Body of pancreas (tissue), 4 donors: ENCODE data around the gene RAB5B. TPM values are rescaled to one million over a fixed set of nuclear protein-coding genes. Genes with fewer than 3 reads are reported as not detected.

Experiments used
- ATAC-seq: fragments of 150-250 bp; one replicate; pipeline ENCODE4 v1.9.1; 2016
- DNase-seq, 4 donors: peaks; one replicate each; pipeline ENCODE4 v3.0.0-alpha.2; 2019
- H3K27ac ChIP-seq, 4 donors: fragments of 200-600 bp; sonication (generic); 1 replicate in 3 of 4; 2 replicates in 1 of 4; pipeline versions ENCODE4 v1.5.1 to v1.6.1; 2016 to 2019; ENCODE audit warnings: mild to moderate bottlenecking in 1 of 4, mixed read lengths in 1 of 4, moderate library complexity in 1 of 4
- H3K27me3 ChIP-seq, 2 donors: fragments of 200-600 bp; sonication (generic); one replicate each; pipeline ENCODE4 v1.6.0; 2016; ENCODE audit warnings: mild to moderate bottlenecking in 1 of 2
- H3K36me3 ChIP-seq, 2 donors: fragments of 200-600 bp; sonication (generic); replicated peaks in 1 of 2; 2 replicates each; pipeline ENCODE4 v1.5.1; 2016; ENCODE audit warnings: low read depth in 2 of 2; ENCODE audit not compliant: insufficient read depth in 1 of 2
- H3K4me1 ChIP-seq: fragments of 200-600 bp; sonication (generic); one replicate; pipeline ENCODE4 v1.6.0; 2016
- H3K4me3 ChIP-seq, 2 donors: fragments of 200-600 bp; sonication (generic); 1 replicate in 1 of 2; 2 replicates in 1 of 2; pipeline ENCODE4 v1.5.1; 2016 to 2019
- H3K9me3 ChIP-seq, 3 donors: fragments of 200-600 bp; sonication (generic); 1 replicate in 2 of 3; 2 replicates in 1 of 3; pipeline ENCODE4 v1.5.1; 2016
- CTCF ChIP-seq, 7 experiments: fragments of 450-650 bp in 4 of 7; fragments of 200-600 bp in 3 of 7; sonication (generic) in 3 of 7; IDR thresholded peaks; one replicate each; pipeline ENCODE4 v1.5.1; 2016 to 2019; ENCODE audit warnings: antibody characterized with exemption in 7 of 7
- POLR2A ChIP-seq, 3 donors: fragments of 450-650 bp; IDR thresholded peaks; one replicate each; pipeline ENCODE4 v1.6.1; 2016; ENCODE audit warnings: antibody characterized with exemption in 3 of 3, mild to moderate bottlenecking in 2 of 3
- whole genome bisulfite sequencing, 2 donors: methylation state at CpG; one replicate each; pipeline ENCODE4 v1.1.5; 2017; 5-methylcytosine and 5-hydroxymethylcytosine counted together
- intact Hi-C: fragments of 100-400 bp; cut with DNase I; formaldehyde crosslinking; loops from one replicate; pipeline ENCODE4 v1.15.1; 2023
- total RNA-seq, 2 donors: library from RNA; depleted of rRNA; stranded (reverse); fragments of >200 nt; gene quantifications; one replicate each; pipeline ENCODE4 v1.1.0, GENCODE V29; 2016

The RAB5B gene
- total RNA-seq, 2 donors from 2014 or later = 28.3 to 33.9 TPM

DNA sequence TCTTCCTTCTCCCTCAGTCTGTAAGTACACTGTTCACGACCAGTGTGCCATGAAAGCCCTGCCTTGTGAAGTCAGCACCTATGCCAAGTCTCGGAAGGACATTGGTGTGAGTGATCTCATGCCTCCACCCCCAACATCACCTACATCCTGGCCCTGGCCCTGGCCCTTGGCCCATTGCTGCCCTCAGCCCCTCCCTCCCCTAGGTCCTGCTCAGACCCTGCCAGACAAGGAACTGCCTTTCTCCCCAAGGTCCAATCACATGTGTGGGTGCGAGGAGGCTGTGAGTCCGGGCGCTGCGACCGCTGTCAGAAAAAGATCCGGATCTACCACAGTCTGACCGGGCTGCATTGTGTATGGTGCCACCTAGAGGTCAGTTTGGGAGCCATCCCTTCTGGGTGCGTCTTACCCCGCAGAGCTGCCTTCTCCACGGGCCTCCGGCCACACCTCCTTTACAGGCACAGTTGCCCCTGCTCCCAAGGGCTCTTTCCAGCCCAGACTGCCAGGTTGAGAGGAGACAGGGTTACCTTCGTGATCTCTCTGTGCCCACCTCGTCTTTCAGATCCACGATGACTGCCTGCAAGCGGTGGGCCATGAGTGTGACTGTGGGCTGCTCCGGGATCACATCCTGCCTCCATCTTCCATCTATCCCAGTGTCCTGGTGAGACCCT is 33.7 kb upstream of the RAB5B start:
- H3K27ac ChIP-seq = peak overlapping the region; percentile 46 to 61 (median 58)
- peaks cover 19% of the 10 kb centered on the region for H3K4me1 ChIP-seq
- no peak overlapping the region for H3K4me3 ChIP-seq
- H3K27me3 ChIP-seq = no peaks in the 10 kb centered on the region
- peaks cover 0 to 4% of the 10 kb centered on the region in 2 donors for H3K36me3 ChIP-seq
- 14 to 20% methylated on average over 10 to 18 of the region's 18 CpGs for WGBS, 2 donors
- intact Hi-C loops = loop anchor here (10.0 kb wide), 1 partner anchor 195 kb away; the partner anchor contains the start of gene GDF11
- DNase-seq = peak; percentile 87 to 90 (median 88)
- TF ChIP-seq POLR2A (IDR thresholded peaks at IDR 0.05) (peak in 1 of 3 donors; percentile 15), CTCF (IDR thresholded peaks at IDR 0.05) (peak; percentile 87 to 94 (median 91))
- ATAC-seq = peak; percentile 96
- H3K9me3 ChIP-seq = no peaks in the 10 kb centered on the region

DNA sequence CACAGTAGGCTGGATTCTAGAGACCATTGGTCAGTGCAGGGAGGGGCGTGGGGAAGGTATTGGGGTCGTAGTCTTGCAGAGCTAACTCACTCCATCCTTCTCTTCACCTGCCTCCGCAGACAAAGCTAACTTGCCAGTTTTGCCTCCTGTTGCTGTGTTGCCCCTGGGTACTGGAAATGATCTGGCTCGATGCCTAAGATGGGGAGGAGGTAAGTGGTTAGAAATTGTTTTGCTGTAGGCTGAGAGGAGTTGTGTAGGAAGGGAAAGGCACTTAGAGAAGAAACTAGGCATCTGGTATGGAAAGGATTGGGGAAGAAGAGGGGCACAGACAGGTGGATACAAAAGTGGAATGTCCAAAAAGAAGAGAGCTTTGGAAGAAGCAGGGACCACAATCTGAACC is 31.8 kb upstream of the RAB5B start:
- H3K36me3 ChIP-seq = peaks cover 0 to 4% of the 10 kb centered on the region in 2 donors
- intact Hi-C loops = loop anchor here (10.0 kb wide), 1 partner anchor 197 kb away; the partner anchor contains the start of gene GDF11
- H3K27ac ChIP-seq = no peak overlapping the region
- no peak for ATAC-seq
- no peak for DNase-seq
- no peak overlapping the region for H3K4me3 ChIP-seq
- TF ChIP-seq CTCF (IDR thresholded peaks at IDR 0.05) (no peak), POLR2A (IDR thresholded peaks at IDR 0.05) (no peak)
- WGBS, 2 donors = 77 to 84% methylated on average over 4 of the region's 4 CpGs
- no peaks in the 10 kb centered on the region for H3K9me3 ChIP-seq
- H3K4me1 ChIP-seq = peaks cover 19% of the 10 kb centered on the region
- no peaks in the 10 kb centered on the region for H3K27me3 ChIP-seq

DNA sequence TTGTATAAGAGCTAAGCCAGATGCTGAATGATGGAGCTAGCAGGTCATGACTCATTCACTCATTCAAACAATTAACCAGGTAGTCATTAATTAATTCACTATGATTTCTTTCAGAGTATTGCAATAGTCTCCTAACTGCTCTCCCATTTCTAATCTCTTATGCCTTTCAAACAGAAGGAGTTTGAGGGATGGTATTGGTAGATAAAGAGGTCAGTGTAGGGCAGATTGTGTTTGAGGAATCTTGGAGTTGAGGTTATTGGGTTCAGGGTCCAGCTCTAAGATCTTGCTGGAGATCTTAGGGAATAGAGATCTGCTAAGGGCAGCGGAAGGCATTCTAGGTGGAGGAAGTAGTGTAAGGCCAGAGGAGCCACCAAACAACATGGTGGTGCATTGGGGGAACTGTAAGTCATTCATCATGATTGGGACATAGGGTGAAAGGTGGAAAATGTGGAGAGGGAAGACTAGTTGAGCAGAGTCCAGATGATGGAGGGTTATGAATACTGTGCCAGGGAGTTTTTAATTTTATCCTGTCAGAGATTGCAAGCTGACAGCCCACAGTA is 31.2 kb upstream of the RAB5B start:
- ATAC-seq (no peak), DNase-seq (no peak)
- H3K36me3 ChIP-seq = peaks cover 0 to 4% of the 10 kb centered on the region in 2 donors
- H3K4me3 ChIP-seq = no peak overlapping the region
- H3K27ac ChIP-seq = no peak overlapping the region
- no peaks in the 10 kb centered on the region for H3K27me3 ChIP-seq
- WGBS, 2 donors = 94% methylated on average over 1 of the region's 1 CpG
- intact Hi-C loops = loop anchor here (10.0 kb wide), 1 partner anchor 198 kb away; the partner anchor contains the start of gene GDF11
- TF ChIP-seq POLR2A (IDR thresholded peaks at IDR 0.05) (no peak), CTCF (IDR thresholded peaks at IDR 0.05) (no peak)
- H3K9me3 ChIP-seq = no peaks in the 10 kb centered on the region
- H3K4me1 ChIP-seq = peaks cover 15% of the 10 kb centered on the region

- DNase-seq (no peak), ATAC-seq (no peak)
- Histone ChIP-seq H3K27me3 (no peaks in the 10 kb centered on the region), H3K36me3 (peaks cover 0 to 4% of the 10 kb centered on the region in 2 donors), H3K9me3 (no peaks in the 10 kb centered on the region), H3K27ac (no peak overlapping the region), H3K4me3 (no peak overlapping the region), H3K4me1 (no peaks in the 10 kb centered on the region)
- intact Hi-C loops = loop anchor here (10.0 kb wide), 1 partner anchor 202 kb away; the partner anchor contains the start of gene GDF11
- TF ChIP-seq POLR2A (IDR thresholded peaks at IDR 0.05) = no peak
- no peak for TF ChIP-seq CTCF (IDR thresholded peaks at IDR 0.05)
- WGBS, 2 donors = 80% methylated on average over 6 of the region's 6 CpGs
Observed at GRCh38 chr12:55946553-55946952, 27.3 kb upstream of the RAB5B start.
